Astrocyte of the cerebellum (primary cell): ENCODE measurements around the gene LAMA2.

ENCODE experiments used
- DNase-seq: peaks from one replicate; pipeline ENCODE4 v3.0.0-alpha.2; 2011; ENCODE audit warnings: low read depth
- H3K4me3 ChIP-seq: 2 replicates; pipeline ENCODE4 v1.5.1; 2011; ENCODE audit warnings: mild to moderate bottlenecking, low read depth, low read length, moderate library complexity
- in situ Hi-C: cut with HindIII; loops from 2 replicates; pipeline ENCODE4 v1.10.0; 2017; ENCODE audit warnings: low sequenced_read_pairs
- TF ChIP-seq, protein P1 (sequence below): IDR thresholded peaks from 2 replicates; pipeline ENCODE4 v1.5.1; 2012; ENCODE audit warnings: low read length, low read depth, moderate library complexity, mild to moderate bottlenecking; ENCODE audit errors: missing control alignments

LAMA2 gene

DNA sequence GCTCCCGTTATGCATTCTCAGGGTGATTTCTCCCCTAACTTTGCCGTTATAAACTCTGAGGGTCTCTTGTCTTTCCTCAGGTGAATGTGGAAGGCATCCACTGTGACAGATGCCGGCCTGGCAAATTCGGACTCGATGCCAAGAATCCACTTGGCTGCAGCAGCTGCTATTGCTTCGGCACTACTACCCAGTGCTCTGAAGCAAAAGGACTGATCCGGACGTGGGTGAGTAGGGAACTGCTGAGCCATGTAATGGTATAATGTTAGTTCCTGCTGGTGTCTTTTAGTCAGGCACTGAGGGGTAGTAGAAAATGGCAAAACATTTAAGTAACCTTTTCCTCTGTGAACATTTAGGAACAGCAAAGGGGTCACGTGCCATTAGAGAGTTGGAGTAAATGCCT, 431.6 kb downstream of the LAMA2 start:
- DNase-seq = no peak
- in situ Hi-C loops = no loop called here
- no peak overlapping the region for H3K4me3 ChIP-seq
- TF ChIP-seq, protein P1, sequence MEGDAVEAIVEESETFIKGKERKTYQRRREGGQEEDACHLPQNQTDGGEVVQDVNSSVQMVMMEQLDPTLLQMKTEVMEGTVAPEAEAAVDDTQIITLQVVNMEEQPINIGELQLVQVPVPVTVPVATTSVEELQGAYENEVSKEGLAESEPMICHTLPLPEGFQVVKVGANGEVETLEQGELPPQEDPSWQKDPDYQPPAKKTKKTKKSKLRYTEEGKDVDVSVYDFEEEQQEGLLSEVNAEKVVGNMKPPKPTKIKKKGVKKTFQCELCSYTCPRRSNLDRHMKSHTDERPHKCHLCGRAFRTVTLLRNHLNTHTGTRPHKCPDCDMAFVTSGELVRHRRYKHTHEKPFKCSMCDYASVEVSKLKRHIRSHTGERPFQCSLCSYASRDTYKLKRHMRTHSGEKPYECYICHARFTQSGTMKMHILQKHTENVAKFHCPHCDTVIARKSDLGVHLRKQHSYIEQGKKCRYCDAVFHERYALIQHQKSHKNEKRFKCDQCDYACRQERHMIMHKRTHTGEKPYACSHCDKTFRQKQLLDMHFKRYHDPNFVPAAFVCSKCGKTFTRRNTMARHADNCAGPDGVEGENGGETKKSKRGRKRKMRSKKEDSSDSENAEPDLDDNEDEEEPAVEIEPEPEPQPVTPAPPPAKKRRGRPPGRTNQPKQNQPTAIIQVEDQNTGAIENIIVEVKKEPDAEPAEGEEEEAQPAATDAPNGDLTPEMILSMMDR = no peak

GRCh38 chr6:129317931-129318820, 435.2 kb downstream of the LAMA2 start:
- peak; percentile 73 for DNase-seq
- TF ChIP-seq, protein P1 = no peak
- no peak overlapping the region for H3K4me3 ChIP-seq
- in situ Hi-C loops = no loop called here

GRCh38 chr6:129320892-129321291, 438.0 kb downstream of the LAMA2 start:
- in situ Hi-C loops = no loop called here
- TF ChIP-seq, protein P1 = no peak
- no peak for DNase-seq
- H3K4me3 ChIP-seq = no peak overlapping the region

DNA sequence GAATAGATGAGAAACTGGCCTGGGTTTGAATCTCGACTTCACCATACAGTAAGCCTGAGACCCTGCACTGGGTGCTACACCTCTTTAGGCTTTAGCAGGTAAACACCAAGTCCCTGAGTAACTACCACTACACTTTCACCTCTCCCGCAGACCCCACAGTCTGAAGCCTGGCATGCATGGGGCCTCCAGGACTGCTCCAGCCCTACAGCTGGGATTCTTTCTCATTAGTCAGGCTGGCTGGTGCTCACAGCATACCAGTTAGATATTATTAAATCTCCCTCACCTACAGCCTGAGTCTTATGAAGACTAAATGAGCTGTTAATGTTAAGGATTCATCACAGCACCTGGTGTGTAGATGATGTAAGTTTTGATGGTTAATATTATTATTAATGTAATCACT, 438.4 kb downstream of the LAMA2 start:
- no peak overlapping the region for H3K4me3 ChIP-seq
- TF ChIP-seq, protein P1 = no peak
- no peak for DNase-seq
- in situ Hi-C loops = no loop called here

GRCh38 chr6:129324345-129324744, 441.4 kb downstream of the LAMA2 start:
- TF ChIP-seq, protein P1 = no peak
- in situ Hi-C loops = no loop called here
- no peak for DNase-seq
- no peak overlapping the region for H3K4me3 ChIP-seq

DNA sequence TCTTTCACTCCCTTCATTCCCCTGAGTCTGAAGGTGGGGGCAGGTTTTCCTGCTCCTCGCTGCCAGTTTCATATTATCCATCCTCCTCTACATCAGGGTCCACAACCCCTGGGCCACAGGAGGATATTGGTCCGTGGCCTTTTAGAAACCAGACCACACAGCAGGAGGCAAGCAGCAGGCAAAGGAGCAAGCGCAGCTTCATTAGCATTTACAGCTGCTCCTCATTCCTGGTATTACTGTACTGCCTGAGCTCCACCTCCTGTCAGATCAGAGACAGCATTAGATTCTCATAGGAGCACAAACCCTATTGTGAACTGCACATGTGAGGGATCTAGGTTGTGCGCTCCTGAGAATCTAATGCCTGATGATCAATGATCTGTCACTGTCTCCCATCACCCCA, 446.7 kb downstream of the LAMA2 start:
- TF ChIP-seq, protein P1 = no peak
- in situ Hi-C loops = no loop called here
- DNase-seq = no peak
- no peak overlapping the region for H3K4me3 ChIP-seq
